ENCODE measurements around the gene PRSS56.

The PRSS56 gene

GRCh38 chr2:232486558-232487384 is 33.4 kb upstream of the PRSS56 start:
- DNase-seq: no peak

GRCh38 chr2:232487385-232488096 is 32.6 kb upstream of the PRSS56 start, which contains the start of gene ECEL1:
Gene ECEL1 (minus strand): TSS chr2:232487834. CDS start chr2:232486653, 1,181 bp downstream.
- DNase-seq: peak in 1 of 3 donors; percentile 25

- DNase-seq: no peak
These were observed 32.0 kb upstream of the PRSS56 start for GRCh38 chr2:232488097-232488711.

GRCh38 chr2:232488721-232489300 is 31.4 kb upstream of the PRSS56 start:
- DNase-seq: no peak

GRCh38 chr2:232489516-232490220 is 30.5 kb upstream of the PRSS56 start:
- DNase-seq: no peak

- DNase-seq: no peak
These were observed 29.7 kb upstream of the PRSS56 start for GRCh38 chr2:232490221-232491138.

- no peak for DNase-seq
These were observed 28.9 kb upstream of the PRSS56 start for GRCh38 chr2:232491139-232491780.

- DNase-seq: no peak
These were observed 27.8 kb upstream of the PRSS56 start for GRCh38 chr2:232492236-232492848.

- DNase-seq: no peak
These were observed 27.1 kb upstream of the PRSS56 start for GRCh38 chr2:232492963-232493700.

- DNase-seq: no peak
These were observed 26.3 kb upstream of the PRSS56 start for GRCh38 chr2:232493701-232494474.

- DNase-seq: no peak
These were observed 25.6 kb upstream of the PRSS56 start for GRCh38 chr2:232494542-232494941.

- DNase-seq: no peak
These were observed 24.9 kb upstream of the PRSS56 start for GRCh38 chr2:232495292-232495691.

- DNase-seq: no peak
These were observed 23.5 kb upstream of the PRSS56 start for GRCh38 chr2:232496501-232497270.

GRCh38 chr2:232497348-232497747 is 22.8 kb upstream of the PRSS56 start:
- no peak for DNase-seq

- no peak for DNase-seq
These were observed 21.7 kb upstream of the PRSS56 start for GRCh38 chr2:232498452-232498851.

GRCh38 chr2:232501331-232501771 is 18.8 kb upstream of the PRSS56 start:
- DNase-seq: no peak

GRCh38 chr2:232501794-232502390 is 18.3 kb upstream of the PRSS56 start:
- no peak for DNase-seq

GRCh38 chr2:232502511-232502910 is 17.7 kb upstream of the PRSS56 start:
- DNase-seq: no peak

Measured in suppressor macrophage treated with lipopolysaccharide for 1 hour (primary cell).